HG03575 (cell line): ENCODE measurements around the gene KCTD19.

Experiments
- ATAC-seq: cut with Tn5 transposase; IDR thresholded peaks from one replicate; pipeline ENCODE4 v1.9.1; 2021; ENCODE audit not compliant: unreplicated experiment, insufficient number of reproducible peaks, low FRiP score; ENCODE audit errors: extremely low read depth

Gene KCTD19

GRCh38 chr16:67329901-67330300 lies 3.4 kb upstream of the KCTD19 start:
- ATAC-seq = no peak

DNA sequence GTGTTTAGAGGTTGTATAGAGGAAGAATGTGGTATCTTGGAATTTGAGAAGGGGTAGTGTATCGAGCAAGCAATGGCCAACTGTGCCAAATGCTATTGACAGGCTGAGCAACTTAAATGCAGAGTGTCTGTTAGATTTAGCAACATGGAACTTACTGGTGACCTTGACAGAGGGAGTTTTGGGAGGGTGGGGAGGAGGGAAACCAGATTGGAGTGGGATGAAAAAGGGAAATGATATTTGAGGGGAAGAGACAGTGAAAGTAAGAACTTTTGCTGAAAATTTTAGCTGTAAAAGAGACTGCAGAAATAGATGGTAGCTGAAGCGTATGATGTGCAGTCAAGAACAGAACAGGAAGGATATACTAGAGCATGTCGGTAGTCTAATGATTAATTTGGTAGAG lies 1.2 kb upstream of the KCTD19 start:
- ATAC-seq = no peak

GRCh38 chr16:67326115-67326471 lies 448 bp downstream of the KCTD19 start:
- no peak for ATAC-seq

GRCh38 chr16:67317853-67318252 lies 8.7 kb downstream of the KCTD19 start:
- ATAC-seq = no peak

- ATAC-seq = no peak
Measured at GRCh38 chr16:67312719-67313118, 13.8 kb downstream of the KCTD19 start.

DNA sequence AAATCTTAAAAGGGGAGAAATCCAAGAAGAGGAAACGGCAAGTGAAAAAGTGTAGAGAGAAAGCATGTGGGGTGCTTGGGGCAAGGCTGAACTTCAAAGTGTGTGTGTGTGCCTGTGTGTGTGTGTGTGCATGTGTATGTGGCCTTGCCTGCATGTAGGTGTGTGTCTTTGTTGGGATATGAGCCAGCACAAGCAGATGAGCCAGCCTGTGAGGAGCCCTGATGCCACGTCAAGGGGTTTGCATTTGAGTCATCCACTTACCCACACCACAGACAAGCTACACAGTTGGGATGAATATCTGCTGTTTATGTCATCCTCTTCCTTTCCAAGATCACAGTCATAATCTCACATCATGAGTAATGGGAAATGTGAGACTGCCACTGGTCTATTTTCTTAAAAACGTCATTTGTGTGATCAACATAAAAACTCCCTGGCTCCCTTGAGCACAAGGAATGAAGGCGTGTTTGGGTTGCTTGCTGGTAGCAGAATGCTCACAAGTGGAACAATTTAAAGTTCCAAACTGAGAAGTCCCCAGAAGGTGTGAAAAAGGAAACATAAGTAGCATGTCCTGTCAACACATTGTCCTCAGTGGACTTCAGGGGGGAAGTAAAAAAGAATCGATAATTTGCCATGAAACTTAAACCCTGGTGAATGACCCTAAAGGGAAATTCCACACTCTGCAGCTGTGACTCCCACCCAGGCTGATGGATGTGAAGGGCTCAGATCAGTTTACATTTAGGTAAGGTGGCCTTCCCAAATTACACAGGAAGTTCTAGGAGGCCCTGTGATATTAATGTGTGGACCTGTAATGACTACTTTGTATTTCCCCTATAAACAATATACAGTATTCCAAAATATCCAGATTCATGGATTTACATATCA lies 14.7 kb downstream of the KCTD19 start:
- ATAC-seq = peak; percentile 53

- no peak for ATAC-seq
Measured at GRCh38 chr16:67310561-67310960, 16.0 kb downstream of the KCTD19 start.

DNA sequence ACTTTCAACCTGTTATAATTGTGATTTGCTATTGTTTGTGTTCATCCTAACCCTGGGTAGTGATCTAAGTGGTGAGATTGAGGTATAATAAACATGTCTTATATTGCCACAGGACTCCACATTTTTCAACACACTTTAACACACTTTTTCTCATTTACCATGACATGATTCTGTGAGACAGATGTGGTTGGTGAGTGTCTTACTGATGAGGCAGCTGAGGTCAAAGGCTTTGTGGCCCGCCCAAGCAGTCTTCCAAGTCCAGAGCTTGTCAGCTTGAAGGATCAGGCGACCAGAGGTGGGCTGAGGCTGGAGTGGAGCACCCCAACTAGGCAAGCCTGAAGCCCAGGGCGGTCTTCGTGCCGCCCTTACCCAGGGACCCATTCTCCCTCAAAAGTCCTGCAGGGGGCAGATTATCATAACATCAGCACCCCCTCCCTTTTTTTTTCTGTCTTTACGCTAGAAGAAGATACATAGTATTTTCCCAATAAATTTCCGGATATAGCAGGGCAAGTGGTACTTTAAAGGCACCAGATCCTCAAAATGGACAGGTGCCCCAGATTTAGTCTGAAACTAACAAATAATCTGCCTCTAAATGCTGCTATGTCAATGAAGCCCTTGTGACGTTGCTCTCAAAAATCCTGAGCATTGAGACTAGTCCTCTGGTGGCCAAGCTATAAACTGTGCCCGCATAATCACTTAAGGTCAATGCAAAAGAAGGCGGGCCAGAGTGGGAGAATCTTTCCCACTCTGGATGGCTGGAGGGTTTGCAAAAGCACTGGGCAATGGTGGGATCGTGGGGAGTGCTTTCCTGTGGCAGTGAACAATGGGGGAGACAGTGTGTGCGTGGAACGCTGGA lies 21.1 kb downstream of the KCTD19 start:
- ATAC-seq = no peak

DNA sequence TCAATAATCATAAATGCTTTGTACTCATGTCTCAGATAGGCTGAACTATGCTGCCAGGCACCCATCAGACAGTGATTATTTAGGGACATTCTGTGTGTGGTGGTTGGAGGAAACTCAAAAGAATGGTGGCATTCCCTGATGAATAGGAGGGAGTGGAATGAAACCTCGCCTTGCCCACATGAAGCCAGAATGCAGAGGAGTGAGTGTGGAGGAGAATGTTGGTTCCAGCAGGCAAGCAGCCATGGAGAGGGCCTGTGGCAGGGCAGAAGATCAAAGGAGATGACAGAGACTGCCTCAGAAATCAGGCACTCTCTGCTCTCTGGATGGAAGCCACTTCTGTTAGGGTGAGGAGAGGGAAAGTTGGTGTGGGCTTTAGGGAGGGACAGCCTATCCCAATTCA lies 22.5 kb downstream of the KCTD19 start:
- no peak for ATAC-seq

GRCh38 chr16:67302970-67303369 lies 23.6 kb downstream of the KCTD19 start:
- no peak for ATAC-seq

- no peak for ATAC-seq
Measured at GRCh38 chr16:67302076-67302475, 24.5 kb downstream of the KCTD19 start.

GRCh38 chr16:67301080-67301782 lies 25.3 kb downstream of the KCTD19 start:
- ATAC-seq = no peak

- ATAC-seq = no peak
Measured at GRCh38 chr16:67299269-67299668, 27.3 kb downstream of the KCTD19 start.

- no peak for ATAC-seq
Measured at GRCh38 chr16:67298277-67298676, 28.3 kb downstream of the KCTD19 start.

- no peak for ATAC-seq
Measured at GRCh38 chr16:67296420-67296819, 30.1 kb downstream of the KCTD19 start.

DNA sequence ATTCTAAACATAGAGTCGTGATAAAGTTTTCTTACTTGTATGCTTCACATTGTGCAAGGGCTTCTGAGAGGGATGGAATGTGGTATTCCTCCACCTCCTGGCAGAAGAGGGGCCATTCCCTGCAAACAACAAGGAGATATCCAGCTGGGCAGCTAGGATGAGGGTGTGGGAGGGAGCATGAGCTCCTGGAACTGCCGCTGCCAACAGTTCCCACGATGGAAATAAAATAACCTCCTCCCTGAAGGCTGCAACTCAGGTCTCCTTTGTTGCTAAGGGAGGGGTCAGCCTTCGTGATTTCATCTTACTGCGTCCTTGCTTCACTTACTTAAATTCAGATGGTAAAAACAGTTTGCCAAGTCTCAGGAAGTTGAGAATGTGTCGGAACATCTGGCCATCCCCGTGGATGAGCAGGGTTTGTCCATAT lies 31.6 kb downstream of the KCTD19 start:
- no peak for ATAC-seq

DNA sequence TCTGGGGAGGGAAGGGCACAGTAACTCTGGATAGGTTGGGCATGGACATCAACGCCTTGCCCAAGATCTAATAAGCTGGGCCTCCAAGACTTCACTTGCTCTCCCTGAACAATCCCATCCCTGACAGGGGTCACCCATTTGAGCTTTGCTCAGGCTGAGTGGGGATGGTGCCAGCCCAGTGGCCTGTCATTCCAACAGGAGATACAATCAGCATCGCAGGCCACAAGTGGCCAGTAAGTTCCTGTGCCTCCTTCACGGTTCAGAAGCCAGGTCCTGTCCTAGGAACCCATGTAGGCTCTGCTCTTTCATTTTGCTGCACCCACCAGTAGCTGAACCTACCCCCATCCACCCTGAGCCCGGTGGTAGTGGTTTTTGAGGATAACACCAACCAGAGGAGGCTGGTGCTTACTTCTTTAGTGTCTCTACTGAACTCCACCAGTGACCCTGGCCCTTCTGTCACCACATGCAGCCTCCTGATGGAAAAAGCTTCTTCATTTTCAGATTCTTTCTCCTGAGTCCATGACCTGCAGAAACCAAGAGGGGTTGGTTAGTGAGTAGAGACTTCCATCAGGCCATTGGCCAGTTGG lies 32.3 kb downstream of the KCTD19 start:
- ATAC-seq = no peak

DNA sequence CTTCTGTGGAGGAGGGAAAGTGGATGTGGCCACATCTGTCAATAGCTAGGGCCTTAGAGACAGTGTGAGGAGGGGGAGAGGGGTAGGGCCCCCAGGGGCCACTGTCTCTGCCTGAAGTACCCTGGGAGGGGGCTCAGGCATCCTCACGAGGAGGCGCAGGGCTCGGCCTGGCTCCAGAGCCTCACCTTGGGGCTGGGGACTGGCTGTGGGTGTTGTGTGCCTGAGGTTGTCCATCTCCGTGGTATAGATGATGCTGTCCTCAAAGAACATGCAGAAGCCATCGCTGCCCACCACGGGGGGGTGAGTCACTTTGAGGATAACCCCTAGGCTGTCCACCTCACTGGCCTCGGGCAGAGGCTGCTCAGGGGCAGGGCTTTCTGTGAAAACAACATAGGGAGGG lies 35.1 kb downstream of the KCTD19 start:
- ATAC-seq = no peak

DNA sequence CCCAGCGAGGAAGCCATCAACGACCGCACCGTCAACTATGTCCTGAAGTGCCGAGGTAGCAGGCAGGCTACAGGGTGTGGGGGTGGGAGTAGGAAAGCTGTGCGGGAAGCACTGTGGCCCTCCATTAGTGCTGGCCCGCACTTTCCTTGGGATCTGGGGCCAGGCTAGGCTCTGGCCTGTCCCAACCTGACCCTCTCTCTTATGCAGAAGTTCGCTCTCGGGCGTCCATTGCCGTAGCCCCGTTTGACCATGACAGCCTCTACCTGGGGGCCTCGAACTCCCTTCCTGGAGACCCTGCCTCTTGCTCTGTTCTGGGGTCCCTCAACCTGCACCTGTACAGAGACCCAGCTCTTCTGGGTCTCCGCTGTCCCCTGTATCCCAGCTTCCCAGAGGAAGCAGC lies 38.6 kb downstream of the KCTD19 start:
- ATAC-seq = no peak
